T1000 (cell line): Measurements from ENCODE around the gene PPFIBP2.
"Not testable (repeated sequence)": the region's sequence is repeated elsewhere in the genome, so short reads cannot be mapped to it uniquely, and the experiment has no call there.

ENCODE experiments used
- DNase-seq: peaks from one replicate; lab custom pipeline; 2025; ENCODE audit warnings: mixed read lengths; lab: John Stamatoyannopoulos, UW

Gene PPFIBP2

DNA sequence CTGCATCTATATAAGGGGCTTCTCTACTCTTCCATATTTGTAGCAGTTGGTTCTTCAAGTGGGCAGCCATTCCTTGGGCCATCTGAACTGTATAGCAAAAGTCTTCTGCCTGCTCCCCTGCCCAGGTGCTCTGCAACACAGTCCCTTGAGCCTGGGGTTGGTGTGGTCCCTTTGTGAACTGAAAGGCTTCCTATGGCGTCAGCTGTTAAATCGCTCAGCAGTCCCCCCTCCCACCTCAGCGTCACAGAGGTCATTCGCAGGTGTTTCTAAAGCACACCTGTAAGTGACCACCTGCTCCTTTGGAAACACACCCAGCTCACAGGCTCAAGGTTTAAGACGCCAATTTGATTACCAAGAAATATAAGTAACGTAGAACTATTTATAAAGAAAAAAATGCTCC, 122.6 kb downstream of the PPFIBP2 start:
- no peak for DNase-seq

DNA sequence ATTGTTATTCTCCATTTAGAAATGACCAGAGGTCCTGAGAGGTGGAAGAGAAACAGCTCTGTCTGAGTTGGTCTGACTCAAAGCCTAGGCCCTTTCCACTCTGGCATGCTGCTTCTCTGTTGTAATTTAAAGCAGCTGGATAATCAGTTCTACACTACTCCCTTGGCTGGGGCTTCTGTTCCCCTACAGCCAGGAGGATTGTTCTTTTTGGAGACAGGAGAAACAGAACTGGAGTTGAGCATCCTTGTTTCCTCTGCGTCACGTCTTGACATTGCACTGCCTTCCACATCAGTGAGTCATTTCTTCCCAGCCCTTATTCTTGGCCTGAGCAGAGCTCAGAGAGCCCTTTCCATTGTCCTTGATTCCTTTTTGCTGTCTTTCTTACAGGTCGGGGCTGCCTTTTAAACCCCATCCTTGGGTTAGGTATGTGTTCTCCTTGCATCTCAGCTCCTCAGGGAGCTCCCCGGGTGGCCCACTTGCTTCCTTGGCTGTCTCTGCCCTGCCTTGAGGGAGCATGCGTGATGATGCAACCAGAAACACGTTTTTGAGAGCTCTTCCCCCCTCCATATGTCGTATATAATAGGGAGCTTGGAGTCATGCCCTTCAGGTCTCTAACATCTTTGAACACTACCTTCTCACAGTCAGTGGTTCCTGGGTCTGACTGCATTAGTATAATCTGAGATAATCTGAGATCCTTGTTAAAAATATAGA, 123.8 kb downstream of the PPFIBP2 start:
- no peak for DNase-seq

DNA sequence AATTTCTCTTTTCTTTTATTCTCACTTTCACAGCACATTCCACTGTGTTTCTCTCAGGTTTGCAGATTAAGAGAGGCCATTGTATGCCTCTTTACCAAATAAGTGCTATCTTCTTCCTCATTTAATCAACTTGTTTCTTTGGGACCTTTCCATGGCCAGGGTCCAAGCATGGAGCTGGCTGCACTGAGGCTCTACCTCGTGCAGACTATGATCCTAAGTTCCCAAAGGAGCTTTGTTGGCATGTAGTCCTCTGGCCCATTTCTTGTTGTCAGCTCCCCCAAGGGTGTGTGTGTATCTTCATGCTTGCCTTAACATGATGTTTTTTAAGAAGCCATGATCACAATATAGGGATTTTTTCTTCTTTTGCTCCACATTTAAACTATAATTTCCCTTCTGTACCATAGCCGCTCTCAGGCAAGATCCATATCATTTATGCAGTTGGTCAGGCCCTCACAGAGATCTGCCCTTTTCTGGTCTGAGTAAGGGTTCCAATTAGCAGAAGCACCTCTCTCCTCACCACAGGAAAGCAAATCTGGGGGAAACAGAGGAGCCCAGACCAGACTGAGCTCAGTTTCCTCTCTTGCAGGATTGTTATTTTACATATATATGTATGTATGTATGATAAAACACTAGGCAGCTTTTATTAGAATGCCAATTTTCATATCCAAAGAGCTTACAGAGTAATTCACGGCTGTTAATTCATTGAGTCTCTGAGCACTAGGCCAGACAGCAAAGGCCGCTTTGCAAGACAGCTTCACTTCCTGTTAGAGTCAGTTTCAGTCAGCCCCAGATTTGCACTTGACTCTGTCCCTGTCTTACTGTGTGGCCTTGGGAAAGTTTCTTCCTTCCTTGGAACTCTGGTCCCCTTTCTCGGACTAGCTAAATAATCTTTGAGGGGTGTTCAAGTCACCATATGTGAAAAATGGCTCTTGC, 125.2 kb downstream of the PPFIBP2 start:
- DNase-seq, result no peak

DNA sequence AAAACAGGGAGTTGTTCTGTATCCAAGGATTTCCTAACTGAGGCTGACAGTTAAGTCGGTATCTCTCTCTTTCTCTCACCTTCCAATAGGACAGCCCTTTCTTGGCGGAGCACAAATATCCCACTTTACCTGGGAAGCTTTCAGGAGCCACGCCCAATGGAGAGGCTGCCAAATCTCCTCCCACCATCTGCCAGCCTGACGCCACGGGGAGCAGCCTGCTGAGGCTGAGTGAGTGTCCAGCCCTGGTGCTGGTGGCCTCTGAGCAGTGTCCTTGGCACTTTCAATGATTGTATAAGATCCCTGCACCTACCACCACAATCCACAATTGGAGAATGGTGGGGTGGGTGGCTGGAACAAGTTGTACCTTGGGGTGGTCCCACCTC, 125.8 kb downstream of the PPFIBP2 start:
- no peak for DNase-seq

DNA sequence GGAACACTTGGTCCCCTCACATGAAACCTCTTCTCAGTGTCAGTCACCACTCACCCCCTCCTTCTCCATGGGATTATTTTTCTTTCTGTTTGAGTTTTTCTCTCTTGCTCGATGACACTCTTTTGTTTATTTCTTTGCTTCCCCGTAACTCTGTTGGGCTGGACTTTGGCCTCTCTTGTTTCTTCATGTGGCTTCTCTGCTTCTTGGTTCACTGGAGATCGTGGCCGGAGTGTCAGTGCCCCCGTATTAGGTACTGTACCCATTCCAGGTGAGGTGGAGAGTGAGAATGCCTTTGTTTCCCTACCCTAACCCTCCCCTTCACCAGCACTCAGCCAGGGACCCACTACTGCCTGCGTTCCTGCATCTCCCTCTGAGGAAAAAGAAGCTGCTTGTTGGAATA, 127.0 kb downstream of the PPFIBP2 start:
- DNase-seq, result no peak

DNA sequence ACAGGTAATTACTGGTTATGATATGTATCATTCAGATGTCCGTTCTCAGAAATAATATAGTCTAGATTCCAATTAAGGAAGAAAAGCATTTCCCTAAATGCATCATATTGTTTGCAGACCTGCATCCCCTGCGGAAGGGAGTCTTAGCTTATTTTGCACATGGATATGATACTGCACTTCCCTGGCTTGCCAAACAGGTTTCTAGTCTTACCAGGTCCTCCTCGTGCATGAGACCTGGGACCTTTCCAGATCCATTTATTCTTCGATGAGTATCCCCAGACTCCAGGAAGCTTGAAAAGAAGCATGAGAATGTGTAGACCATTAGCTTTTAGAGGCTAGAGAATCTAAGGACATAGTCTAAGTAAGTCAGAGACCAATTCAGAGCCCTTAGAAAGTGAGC, 128.9 kb downstream of the PPFIBP2 start:
- no peak for DNase-seq

DNA sequence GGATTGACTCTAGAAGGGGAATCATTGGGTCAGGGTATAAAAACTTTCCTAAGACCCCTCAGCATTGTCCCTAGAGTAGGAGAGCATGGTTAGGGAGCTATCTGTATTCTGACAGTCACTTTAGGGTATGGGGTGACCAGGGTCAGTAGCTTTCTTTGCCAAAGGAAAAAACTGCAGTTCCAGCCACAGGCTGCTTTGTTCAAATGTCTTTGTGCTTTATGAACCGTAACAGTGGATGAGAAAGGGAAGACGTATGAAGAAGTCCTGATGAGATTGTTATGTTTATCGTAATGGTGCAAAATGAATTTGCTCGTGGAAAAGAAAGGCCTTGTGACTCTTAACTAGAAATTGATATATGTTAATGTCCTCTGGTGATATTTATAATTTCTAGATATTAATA, 129.5 kb downstream of the PPFIBP2 start:
- DNase-seq, result no peak

DNA sequence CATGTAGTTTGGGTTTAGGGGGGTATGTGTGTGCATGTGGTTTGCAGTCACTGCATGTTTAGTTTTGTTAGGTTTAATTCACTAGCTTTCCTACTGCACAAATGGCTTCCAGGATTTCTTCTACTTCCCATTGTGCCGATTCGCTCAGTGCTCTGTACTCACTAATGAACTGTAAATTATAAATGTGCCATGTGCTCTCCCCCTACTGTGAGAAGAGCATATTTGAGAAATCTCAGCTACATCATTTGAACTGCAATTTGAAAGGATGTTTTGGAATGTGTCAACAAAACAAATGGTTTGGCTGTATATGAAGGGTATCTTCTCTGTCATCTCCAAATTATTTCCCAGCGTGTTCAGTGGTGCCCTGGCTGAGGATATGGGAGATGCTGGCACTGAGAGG, 131.4 kb downstream of the PPFIBP2 start:
- DNase-seq, result no peak

DNA sequence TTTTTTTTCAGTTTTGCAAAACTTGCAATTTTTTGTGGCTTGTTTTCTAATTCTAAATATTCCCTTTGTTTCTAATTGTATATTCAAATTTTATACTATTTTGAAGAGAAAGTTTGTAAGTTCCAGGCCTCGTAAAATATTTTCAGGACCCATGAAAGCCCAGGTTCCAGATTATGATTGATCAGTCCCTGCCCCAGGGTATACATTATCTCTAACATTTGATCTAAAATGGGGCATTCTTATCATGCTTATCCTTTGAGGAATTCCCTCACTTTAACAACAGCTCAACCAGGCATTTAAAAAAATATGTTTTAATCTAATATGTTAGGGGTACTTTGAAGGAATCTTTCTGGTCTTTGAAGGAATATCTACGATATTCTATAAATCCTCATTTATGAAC, 133.1 kb downstream of the PPFIBP2 start:
- DNase-seq, result no peak

DNA sequence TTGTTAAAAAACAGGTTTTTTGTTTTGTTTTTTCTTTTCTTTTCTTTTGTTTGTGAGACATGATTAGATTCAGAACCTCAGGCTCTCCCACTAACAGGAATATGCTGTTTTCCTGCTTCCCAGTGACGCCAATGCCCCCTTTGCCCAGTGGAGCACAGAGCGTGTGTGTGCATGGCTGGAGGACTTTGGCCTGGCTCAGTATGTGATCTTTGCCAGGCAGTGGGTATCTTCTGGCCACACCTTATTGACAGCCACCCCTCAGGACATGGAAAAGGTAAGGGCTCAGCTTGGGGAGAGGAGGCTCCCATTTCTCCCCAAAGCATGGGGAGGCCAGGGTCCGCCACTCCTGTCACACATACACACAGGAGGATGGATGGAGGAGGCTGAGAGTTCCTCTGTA, 134.5 kb downstream of the PPFIBP2 start:
- no peak for DNase-seq

DNA sequence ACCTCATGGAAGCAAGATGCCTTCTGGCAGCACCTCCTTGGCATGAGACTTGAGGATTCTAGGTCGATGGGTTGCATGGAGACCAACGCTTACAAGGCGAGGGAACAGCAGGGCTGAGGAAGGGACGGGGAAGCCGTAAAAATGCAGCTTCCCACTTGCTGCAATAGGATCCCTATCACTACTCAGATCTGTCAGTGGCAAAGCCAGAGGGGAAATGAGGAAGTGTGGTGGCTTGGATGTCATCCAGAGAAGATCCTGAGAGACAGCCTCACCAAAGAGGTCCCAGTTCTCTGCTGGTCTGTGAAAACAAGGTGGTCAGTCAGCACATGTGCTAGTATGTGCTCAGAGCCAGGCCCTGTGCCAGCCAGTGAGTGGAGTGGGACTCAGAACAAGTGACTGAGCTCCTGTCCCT, 137.3 kb downstream of the PPFIBP2 start:
- DNase-seq, result no peak

DNA sequence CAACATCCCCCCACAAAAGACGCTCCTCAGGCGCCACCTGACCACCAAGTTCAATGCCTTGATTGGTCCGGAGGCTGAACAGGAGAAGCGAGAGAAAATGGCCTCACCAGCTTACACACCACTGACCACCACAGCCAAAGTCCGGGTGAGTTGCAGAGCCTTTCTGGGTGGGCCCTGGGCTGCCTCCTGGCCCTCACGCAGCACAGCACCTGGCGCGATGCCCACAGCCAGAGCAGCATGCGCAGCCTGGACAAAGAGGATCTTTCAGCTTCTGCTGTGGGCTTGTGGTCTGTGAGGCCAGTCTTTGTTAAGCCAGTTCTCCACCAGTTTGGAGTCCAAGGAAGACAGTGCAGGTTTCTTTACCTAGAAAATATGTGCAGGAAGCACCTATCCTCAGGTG, 137.9 kb downstream of the PPFIBP2 start:
- DNase-seq, result no peak

DNA sequence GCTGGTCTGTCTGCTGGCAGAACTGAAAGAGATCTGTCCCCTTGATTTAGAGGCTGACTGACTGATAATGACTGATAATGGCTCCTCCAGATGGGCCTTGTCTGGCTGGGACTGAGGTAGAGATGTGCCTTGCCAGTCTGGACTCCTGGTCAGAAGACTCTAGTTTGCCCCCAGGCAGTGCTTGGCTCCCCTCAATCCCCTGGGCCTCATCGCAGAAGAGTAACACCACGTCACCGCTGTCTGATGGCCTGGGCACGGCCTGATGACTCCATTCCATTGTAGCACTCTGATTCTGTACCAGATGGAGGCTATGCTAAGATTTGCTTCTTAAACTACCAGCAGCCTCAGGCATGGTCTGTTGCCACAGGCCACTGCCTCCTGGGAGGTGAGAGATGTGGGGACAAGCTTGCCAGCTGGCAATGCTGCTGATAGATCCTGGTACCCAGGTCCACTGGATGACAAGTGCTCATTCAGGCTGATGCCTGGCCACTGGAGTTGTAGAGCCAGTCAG, 140.5 kb downstream of the PPFIBP2 start:
- DNase-seq, result no peak

DNA sequence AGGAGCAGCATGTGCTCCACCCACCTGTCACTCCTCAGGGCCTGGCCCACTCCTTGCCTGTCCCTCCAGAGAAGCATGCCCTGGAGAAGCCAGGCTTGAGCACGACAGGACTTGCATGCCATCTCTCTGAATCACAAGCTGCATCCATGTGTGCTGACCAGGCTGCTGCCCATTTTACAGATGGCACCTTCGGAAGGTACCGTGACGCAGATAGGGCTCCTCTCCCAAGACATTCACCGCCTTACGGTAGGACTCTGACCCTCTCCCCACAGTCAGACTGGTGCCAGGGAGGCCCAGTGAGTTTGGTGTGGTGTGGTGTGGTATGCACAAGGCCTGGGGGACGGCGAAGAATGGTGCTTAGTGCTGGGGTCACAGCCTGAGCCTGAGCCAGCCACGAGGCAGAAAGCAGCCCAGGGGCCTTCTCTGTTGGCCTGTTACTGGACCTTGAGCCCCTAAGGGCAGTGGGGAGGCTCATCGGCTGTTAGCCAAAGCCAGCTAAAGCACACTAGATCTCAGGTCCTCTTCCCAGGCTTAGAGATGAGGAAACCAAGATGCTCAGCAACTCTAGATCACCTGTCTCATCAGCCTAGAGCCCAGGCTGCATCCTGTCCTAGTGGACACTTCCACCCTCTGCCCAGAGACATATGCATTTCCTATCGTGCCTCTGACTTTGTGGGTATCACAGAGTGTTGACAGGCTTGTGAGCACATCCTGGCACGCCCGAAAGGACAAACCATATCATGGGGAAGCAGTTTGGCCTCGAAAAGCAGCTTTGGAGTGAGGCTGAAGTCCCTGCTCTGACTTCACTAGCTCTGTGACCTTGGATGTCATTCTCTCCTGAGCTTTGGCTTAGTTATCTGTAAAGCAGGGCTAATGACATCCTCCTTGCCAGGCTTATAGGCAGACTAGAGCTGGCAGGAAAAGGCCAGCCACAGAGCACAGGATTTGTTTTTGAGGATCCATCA, 141.7 kb downstream of the PPFIBP2 start:
- no peak for DNase-seq

DNA sequence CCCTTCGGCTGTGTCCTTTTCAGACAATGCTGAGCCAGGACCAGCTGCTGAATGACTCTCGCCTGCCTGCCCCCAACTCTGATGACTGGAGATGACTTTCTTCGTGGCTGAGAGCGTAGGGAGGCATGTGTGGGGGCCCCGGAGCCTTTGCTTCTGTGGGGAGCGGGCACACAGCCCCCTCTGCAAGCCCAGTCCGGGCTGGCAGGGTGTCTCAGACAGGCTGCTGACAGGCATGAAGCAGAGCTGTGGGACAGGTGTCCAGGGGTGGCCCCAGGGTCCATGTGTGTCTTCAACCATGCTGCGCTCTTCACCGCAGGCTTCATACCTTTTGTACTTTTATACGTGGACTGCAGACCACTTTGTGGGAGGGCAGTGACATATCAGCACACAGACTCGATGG, 142.9 kb downstream of the PPFIBP2 start:
- DNase-seq, result no peak

DNA sequence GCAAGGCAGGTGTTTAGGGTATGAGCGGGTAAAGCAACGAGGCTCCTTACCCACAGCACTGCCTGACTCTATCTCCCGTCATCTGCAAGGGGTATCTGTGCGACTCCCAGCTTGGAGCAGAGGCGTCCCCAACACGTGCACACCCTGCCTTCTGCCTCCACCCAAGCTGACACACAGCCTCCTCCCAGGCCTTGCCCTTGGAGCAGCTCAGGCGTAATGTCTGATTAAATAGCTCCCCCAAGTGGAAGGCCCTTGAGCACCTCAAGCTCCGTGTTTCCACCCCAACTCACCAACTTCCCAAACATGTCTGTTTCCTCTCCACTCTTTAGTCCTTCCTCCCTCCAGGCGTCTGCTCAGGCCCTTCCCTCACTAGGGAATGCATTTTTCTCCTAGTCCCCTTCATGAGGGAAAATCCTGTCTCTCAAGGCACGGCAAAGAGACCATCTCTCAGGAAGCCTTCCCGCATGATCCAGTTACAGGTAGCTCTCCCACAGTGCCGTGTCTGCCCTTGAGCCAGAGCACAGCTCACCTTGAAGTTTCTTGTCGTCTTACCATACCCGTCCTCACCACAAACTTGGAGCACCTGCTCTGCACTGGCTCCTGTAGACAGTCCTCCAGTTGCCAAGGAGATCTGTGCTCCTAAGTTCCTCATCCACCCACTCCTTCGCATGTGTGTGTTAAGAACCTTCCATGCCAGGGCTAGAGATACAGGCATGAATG, 143.7 kb downstream of the PPFIBP2 start:
- no peak for DNase-seq

DNA sequence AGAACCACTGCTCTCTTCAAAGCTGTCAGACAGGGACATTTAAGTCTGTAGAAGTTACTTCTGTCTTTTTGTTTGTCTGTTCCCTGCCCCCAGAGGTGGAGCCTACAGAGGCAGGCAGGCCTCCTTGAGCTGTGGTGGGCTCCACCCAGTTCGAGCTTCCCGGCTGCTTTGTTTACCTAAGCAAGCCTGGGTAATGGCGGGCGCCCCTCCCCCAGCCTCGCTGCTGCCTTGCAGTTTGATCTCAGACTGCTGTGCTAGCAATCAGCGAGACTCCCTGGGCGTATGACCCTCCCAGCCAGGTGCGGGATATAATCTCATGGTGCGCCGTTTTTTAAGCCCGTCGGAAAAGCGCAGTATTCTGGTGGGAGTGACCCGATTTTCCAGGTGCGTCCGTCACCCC, 149.7 kb downstream of the PPFIBP2 start:
- not testable (repeated sequence) for DNase-seq

DNA sequence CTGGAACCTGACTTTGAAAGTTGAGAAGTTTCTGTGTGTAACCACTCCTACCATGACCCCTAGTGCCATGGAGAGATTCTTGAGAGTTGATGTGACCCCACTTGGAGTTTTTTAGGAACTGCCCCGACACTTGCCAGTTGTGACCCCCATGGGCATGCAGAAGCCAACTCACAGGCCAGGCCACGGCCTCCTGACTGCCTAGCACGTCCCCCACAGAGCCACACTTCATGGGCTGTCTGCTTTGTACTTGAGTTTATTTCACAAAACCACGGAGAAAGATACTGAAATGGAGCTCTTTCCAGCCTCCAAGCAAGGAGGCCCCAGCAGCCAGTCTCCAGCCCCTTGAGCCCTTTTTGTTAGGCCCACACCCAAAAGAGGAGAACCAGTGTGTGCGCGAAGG, 151.1 kb downstream of the PPFIBP2 start:
- DNase-seq, result no peak

DNA sequence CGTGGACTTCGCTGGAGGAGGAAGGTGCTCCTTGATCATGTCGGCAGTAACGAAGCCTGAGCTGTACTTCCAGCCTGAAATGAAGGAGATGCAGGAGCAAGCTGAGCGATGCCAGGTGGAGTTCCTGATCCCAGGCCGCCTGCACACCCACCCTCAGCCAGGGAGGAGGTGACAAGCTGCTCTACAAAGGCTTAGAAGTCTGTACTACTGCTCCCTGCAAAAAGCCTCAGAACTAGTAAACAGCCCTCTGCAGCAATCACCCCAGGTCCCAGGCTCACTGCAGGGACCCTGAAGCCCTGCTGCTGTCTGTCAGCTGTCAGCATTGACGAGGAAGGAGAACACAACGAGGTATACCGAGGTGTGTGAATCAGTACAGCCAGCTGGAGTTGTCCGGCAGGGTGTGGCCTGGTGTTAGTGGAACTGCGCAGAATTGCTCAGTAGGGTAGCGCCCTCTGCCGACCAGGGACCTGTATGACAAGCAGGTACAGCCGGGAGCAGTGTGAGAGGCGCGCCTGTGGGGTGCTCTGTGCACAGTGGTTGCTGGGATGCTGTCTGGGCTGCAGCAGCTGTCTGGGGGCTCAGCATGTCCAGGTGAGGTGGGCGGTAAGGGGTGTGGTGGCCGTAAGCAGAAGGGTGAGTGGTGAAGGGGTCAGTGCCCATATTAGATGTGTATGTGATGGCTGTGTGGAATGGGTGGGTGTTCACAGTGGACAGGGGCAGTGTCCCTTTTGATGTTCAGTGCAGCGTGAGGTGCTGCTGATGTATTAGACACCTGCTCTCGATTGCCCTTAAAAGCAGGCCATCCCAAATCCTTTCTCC, 151.9 kb downstream of the PPFIBP2 start:
- DNase-seq, result peak; percentile 31

DNA sequence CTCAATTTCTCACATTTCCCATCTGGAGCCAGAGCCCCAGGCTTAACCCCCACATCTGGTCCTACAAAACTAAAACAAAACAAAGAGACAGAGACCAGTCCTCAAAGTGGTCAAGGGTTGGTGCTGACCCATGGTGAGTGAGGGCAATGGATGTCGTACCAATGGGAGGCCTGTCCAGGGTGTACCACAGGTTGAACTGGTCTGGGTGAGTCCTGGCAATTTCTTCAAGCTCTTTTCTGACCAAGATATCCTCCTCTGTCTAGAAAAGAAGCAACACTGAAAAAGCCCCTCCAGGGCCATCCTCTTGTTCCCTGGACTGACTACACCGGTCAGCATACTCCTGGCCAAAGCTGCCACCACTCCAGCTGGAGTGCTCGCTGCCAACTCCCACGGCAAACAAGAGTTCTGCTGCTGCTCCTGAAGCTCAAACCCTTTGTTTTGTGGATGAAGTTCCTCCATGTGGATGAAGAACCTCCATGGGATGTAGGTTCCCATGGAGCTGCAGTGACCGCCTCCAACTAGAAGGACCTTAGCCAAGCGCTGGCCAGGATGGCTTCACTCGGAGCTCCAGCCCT, 152.6 kb downstream of the PPFIBP2 start:
- DNase-seq, result no peak
